PC-9 (cell line): ENCODE data around the gene EXT2. TPM values are rescaled to one million over a fixed set of nuclear protein-coding genes. Genes with fewer than 3 reads are reported as not detected.

Experiments used
- BruUV-seq: library from RNA; stranded (reverse); fragments of 400-500 nt; replicated peaks from 2 replicates; lab custom pipeline; 2021; lab: Mats Ljungman, UMichigan
- CTCF ChIA-PET: fragments of 300-600 bp; sonication (Branson Sonifier 250); formaldehyde crosslinking; loops from one replicate; lab custom pipeline; 2022; ENCODE audit warnings: antibody characterized with exemption; lab: Charles Lee
- POLR2A ChIA-PET: fragments of 300-600 bp; sonication (Branson Sonifier 250); formaldehyde crosslinking; loops from one replicate; lab custom pipeline; 2022; ENCODE audit warnings: antibody characterized with exemption; ENCODE audit not compliant: unreplicated experiment; lab: Charles Lee
- DNase-seq, 2 experiments: peaks; one replicate each; pipeline versions ENCODE4 v3.0.0 to v3.0.0-alpha.2; 2015 to 2022; ENCODE audit warnings: mixed read lengths in 1 of 2
- H2AFZ ChIP-seq: fragments of 200-600 bp; sonication (generic); 2 replicates; pipeline ENCODE4 v1.8.1; 2017; ENCODE audit warnings: antibody characterized with exemption
- H3F3A ChIP-seq: fragments of 200-600 bp; sonication (generic); 2 replicates; pipeline ENCODE4 v1.8.1; 2017; ENCODE audit warnings: antibody characterized with exemption, mild to moderate bottlenecking, low read depth; ENCODE audit not compliant: insufficient read depth
- H3K27ac ChIP-seq: fragments of 200-600 bp; sonication (generic); 2 replicates; pipeline ENCODE4 v1.6.1; 2016; ENCODE audit warnings: mixed run types
- H3K27me3 ChIP-seq: fragments of 200-600 bp; sonication (generic); 2 replicates; pipeline ENCODE4 v1.6.1; 2016; ENCODE audit warnings: low read depth, mixed run types; ENCODE audit not compliant: insufficient read depth
- H3K36me3 ChIP-seq: fragments of 200-600 bp; sonication (generic); 2 replicates; pipeline ENCODE4 v1.6.1; 2016; ENCODE audit warnings: low read depth, mixed run types
- H3K4me1 ChIP-seq: fragments of 200-600 bp; sonication (generic); replicated peaks from 2 replicates; pipeline ENCODE4 v1.6.1; 2016; ENCODE audit warnings: mixed run types; ENCODE audit not compliant: insufficient read depth
- H3K4me2 ChIP-seq: fragments of 200-600 bp; sonication (generic); 2 replicates; pipeline ENCODE4 v1.6.1; 2017; ENCODE audit warnings: mixed run types
- H3K4me3 ChIP-seq: fragments of 200-600 bp; sonication (generic); 2 replicates; pipeline ENCODE4 v1.6.1; 2016; ENCODE audit warnings: mixed run types
- H3K79me2 ChIP-seq: fragments of 200-600 bp; sonication (generic); 2 replicates; pipeline ENCODE4 v1.6.1; 2017; ENCODE audit warnings: low read depth, mixed run types
- H3K9me2 ChIP-seq: fragments of 200-600 bp; sonication (generic); 2 replicates; pipeline ENCODE4 v1.8.1; 2017; ENCODE audit warnings: mild to moderate bottlenecking; ENCODE audit not compliant: insufficient read depth
- H3K9me3 ChIP-seq: fragments of 200-600 bp; sonication (generic); 2 replicates; pipeline ENCODE4 v1.8.1; 2016; ENCODE audit warnings: low read depth; ENCODE audit not compliant: insufficient read depth
- H4K20me1 ChIP-seq: fragments of 200-600 bp; sonication (generic); 2 replicates; pipeline ENCODE4 v1.8.1; 2017; ENCODE audit not compliant: insufficient read depth
- EZH2 ChIP-seq: fragments of 200-600 bp; sonication (generic); IDR thresholded peaks from 2 replicates; pipeline ENCODE4 v1.8.0; 2017; ENCODE audit warnings: antibody characterized with exemption, low read depth
- intact Hi-C: fragments of 100-400 bp; cut with micrococcal nuclease; formaldehyde crosslinking; loops from one replicate; pipeline ENCODE4 v1.10.0; 2022; ENCODE audit not compliant: unreplicated experiment
- total RNA-seq: library from RNA; stranded (reverse); gene quantifications from 2 replicates; pipeline ENCODE4 v1.2.3, GENCODE V29; 2021
- TF ChIP-seq, protein P1 (sequence below): fragments of 200-600 bp; sonication (generic); conservative IDR thresholded peaks from 2 replicates; pipeline ENCODE4 v1.6.1; 2017; ENCODE audit warnings: mixed run types, antibody characterized with exemption, mild to moderate bottlenecking, moderate library complexity

Gene EXT2
- total RNA-seq, 1 experiment from 2014 or later: 72.4 TPM

DNA sequence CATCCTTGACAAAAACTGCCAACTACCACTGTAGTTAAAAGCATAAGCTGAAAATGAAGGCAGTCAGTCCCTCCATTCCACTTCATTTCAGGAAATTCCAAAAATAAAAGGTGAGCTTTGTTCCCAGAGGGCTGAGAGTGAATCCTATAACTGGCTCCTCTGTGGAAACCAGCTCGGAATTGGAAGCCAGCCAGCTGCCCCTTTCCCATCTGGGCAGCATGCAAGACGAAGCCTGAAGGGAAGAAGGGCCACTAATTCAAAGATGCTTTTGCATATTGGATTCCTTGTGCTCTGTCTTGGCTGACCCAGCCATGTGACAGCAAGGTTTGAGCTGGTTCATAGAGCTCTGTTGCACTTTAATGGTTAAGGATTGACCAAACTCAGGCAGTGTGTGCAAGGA is 131.0 kb downstream of the EXT2 start:
- ChIA-PET POLR2A (interaction anchor here (0.6 kb wide), 1 partner anchor 48 kb away, joined by 3 read pairs; no protein-coding TSS in a partner anchor), CTCF (no interaction called here)
- Histone ChIP-seq H3K4me2 (no peak overlapping the region), H3K9me2 (no peaks in the 10 kb centered on the region), H3K27ac (no peak overlapping the region), H3K79me2 (no peaks in the 10 kb centered on the region), H3K27me3 (no peaks in the 10 kb centered on the region), H3K9me3 (no peaks in the 10 kb centered on the region), H3F3A (no peaks in the 10 kb centered on the region), H3K4me1 (no peaks in the 10 kb centered on the region), H3K36me3 (no peaks in the 10 kb centered on the region), H3K4me3 (no peak overlapping the region), H4K20me1 (no peaks in the 10 kb centered on the region), H2AFZ (no peak overlapping the region)
- no TSS peak for BruUV-seq
- no peak for TF ChIP-seq EZH2
- TF ChIP-seq, protein P1, sequence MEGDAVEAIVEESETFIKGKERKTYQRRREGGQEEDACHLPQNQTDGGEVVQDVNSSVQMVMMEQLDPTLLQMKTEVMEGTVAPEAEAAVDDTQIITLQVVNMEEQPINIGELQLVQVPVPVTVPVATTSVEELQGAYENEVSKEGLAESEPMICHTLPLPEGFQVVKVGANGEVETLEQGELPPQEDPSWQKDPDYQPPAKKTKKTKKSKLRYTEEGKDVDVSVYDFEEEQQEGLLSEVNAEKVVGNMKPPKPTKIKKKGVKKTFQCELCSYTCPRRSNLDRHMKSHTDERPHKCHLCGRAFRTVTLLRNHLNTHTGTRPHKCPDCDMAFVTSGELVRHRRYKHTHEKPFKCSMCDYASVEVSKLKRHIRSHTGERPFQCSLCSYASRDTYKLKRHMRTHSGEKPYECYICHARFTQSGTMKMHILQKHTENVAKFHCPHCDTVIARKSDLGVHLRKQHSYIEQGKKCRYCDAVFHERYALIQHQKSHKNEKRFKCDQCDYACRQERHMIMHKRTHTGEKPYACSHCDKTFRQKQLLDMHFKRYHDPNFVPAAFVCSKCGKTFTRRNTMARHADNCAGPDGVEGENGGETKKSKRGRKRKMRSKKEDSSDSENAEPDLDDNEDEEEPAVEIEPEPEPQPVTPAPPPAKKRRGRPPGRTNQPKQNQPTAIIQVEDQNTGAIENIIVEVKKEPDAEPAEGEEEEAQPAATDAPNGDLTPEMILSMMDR: no peak
- DNase-seq: no peak
- intact Hi-C loops: no loop called here

DNA sequence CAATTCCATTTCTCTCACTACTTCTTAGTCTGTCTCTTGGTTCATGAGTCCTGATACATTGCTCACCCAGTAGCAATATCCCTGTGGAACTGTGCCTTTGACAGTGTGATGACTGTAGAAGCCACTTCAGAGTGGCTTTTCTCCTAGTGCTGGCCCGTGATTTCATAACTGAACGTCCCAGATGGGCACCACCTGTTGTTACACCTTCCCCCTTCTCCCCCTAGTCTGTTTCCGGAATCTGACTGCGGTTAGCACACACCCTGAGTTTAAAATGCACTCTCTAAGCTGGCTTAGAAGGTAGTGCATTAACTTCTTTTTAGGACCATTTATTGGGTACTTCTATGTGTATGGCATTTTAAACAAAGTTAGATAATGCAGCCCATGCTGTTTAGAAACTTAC is 131.5 kb downstream of the EXT2 start:
- H3K36me3 ChIP-seq: no peaks in the 10 kb centered on the region
- no peaks in the 10 kb centered on the region for H4K20me1 ChIP-seq
- ChIA-PET CTCF (no interaction called here), POLR2A (interaction anchor here (0.6 kb wide), 1 partner anchor 48 kb away, joined by 3 read pairs; no protein-coding TSS in a partner anchor)
- no peaks in the 10 kb centered on the region for H3K79me2 ChIP-seq
- TF ChIP-seq, protein P1: no peak
- no peak for TF ChIP-seq EZH2
- intact Hi-C loops: no loop called here
- H3K4me2 ChIP-seq: no peak overlapping the region
- H3K4me3 ChIP-seq: no peak overlapping the region
- H3K27ac ChIP-seq: no peak overlapping the region
- H3K9me2 ChIP-seq: no peaks in the 10 kb centered on the region
- no peak for DNase-seq
- H3K9me3 ChIP-seq: no peaks in the 10 kb centered on the region
- no TSS peak for BruUV-seq
- no peaks in the 10 kb centered on the region for H3K27me3 ChIP-seq
- H3K4me1 ChIP-seq: no peaks in the 10 kb centered on the region
- no peak overlapping the region for H2AFZ ChIP-seq
- H3F3A ChIP-seq: no peaks in the 10 kb centered on the region

DNA sequence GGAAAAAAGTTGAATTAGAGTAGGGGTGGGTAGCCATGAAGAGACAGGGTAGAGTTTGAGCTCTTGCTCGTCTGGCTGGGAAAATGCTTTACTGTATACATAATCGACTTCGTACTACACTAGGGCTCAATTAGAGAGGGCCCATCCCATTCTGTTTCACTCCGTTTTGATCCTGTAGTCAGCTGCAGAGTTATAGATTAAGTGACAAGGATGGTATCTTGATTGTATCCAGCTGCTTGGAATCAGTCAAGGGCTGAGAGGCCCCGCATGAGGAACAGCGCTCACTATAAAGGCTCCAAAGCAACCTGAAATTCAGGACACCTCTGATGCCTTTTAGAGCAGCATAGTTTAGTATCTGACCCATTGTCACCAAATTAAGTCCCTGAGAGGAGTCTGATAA is 132.9 kb downstream of the EXT2 start:
- Histone ChIP-seq H3K4me1 (no peaks in the 10 kb centered on the region), H2AFZ (no peak overlapping the region), H3K9me3 (no peaks in the 10 kb centered on the region), H3F3A (no peaks in the 10 kb centered on the region), H3K36me3 (no peaks in the 10 kb centered on the region), H3K9me2 (no peaks in the 10 kb centered on the region), H3K27ac (no peak overlapping the region), H4K20me1 (no peaks in the 10 kb centered on the region), H3K4me3 (no peak overlapping the region), H3K79me2 (no peaks in the 10 kb centered on the region), H3K4me2 (no peak overlapping the region), H3K27me3 (no peaks in the 10 kb centered on the region)
- no TSS peak for BruUV-seq
- no peak for DNase-seq
- intact Hi-C loops: no loop called here
- ChIA-PET CTCF (no interaction called here), POLR2A (no interaction called here)
- no peak for TF ChIP-seq EZH2
- TF ChIP-seq, protein P1: no peak
